DOHH2 (cell line): ENCODE measurements around the gene LDLRAD4.

ENCODE experiments used
- EZH2phosphoT487 ChIP-seq: fragments of 200-600 bp; sonication (generic); IDR thresholded peaks from 2 replicates; pipeline ENCODE4 v1.6.1; 2017; ENCODE audit warnings: borderline replicate concordance, mild to moderate bottlenecking, antibody characterized with exemption, low read length, moderate library complexity, mixed read lengths
- TF ChIP-seq, protein P1 (sequence below): fragments of 200-600 bp; sonication (generic); IDR thresholded peaks from one replicate; pipeline ENCODE4 v1.5.1; 2014; ENCODE audit warnings: antibody characterized with exemption, mild to moderate bottlenecking, low read depth, low read length; ENCODE audit not compliant: poor library complexity, severe bottlenecking

DNA sequence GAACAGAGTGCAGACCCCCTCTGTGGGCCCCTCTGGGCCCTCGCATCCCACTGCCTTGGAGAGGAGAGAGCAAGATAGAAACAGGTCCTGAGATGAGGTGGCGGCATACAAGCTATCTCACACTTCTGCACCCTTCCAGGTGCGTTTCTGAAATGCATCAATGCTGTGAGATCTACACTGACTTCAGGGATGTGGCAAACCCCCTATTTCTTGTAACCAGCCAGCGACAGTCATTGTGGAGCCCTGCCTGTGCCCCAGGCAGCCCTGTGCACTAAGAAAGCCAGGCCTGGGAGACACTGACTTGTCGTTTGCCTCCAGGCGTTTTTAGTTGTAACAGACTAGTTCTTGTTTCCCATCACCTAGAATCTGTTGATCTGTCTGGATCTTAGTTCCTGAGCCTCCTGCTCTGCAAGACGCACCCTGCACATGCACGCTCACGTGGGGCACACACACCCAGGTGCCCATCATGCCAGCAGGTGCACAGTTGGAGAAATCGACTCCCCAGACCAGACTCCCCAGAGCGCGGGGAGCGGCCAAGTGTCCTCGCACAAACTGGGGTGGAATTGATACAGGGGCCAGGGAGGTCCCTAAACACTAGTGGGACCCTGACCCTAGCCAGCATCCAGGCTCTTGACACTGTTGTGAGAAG lies 269.8 kb downstream of the LDLRAD4 start:
- TF ChIP-seq, protein P1, sequence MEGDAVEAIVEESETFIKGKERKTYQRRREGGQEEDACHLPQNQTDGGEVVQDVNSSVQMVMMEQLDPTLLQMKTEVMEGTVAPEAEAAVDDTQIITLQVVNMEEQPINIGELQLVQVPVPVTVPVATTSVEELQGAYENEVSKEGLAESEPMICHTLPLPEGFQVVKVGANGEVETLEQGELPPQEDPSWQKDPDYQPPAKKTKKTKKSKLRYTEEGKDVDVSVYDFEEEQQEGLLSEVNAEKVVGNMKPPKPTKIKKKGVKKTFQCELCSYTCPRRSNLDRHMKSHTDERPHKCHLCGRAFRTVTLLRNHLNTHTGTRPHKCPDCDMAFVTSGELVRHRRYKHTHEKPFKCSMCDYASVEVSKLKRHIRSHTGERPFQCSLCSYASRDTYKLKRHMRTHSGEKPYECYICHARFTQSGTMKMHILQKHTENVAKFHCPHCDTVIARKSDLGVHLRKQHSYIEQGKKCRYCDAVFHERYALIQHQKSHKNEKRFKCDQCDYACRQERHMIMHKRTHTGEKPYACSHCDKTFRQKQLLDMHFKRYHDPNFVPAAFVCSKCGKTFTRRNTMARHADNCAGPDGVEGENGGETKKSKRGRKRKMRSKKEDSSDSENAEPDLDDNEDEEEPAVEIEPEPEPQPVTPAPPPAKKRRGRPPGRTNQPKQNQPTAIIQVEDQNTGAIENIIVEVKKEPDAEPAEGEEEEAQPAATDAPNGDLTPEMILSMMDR, result no peak
- no peak for TF ChIP-seq EZH2phosphoT487
